GM21576 (cell line): ENCODE measurements around the gene TRAK1.
A peak's percentile ranks its signal among the peaks of the same experiment; 100 is the strongest.

ENCODE experiments used
- ATAC-seq: cut with Tn5 transposase; IDR thresholded peaks from one replicate; pipeline ENCODE4 v1.9.1; 2021; ENCODE audit warnings: mild to moderate bottlenecking, moderate library complexity; ENCODE audit not compliant: unreplicated experiment

Gene TRAK1

GRCh38 chr3:42149975-42150374, 58.8 kb downstream of the TRAK1 start:
- ATAC-seq = no peak

DNA sequence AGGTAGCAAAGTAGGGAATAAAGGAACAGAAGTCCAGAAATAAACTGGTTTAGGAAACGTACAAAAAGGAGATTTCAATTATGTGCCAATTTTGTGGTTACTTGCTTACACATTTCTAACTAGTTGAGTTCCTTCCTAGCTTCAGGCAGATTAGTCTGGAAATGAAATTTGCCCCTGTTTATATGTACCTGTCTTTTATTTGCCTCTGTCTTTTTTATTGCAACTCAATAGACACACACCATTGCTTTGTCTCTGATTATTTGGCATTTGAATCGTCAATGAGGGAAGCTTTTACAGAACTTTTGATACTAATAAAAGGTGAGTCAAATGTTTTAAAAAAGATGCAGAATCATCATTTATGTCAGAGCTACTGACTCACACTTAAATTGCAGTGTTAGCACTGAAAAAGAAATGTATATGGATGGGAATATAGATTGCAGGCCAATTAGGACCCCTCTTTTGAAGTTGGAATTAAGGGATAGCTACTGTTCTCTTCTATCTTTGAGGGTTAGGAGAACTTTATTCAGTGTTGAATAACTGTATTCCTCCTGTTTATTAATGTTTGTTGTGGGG, 60.5 kb downstream of the TRAK1 start:
- ATAC-seq = no peak

GRCh38 chr3:42152193-42152592, 61.0 kb downstream of the TRAK1 start:
- no peak for ATAC-seq

- ATAC-seq = no peak
Measured at GRCh38 chr3:42153039-42153438, 61.9 kb downstream of the TRAK1 start.

- ATAC-seq = no peak
Measured at GRCh38 chr3:42157540-42158538, 66.7 kb downstream of the TRAK1 start.

- no peak for ATAC-seq
Measured at GRCh38 chr3:42159147-42159546, 68.0 kb downstream of the TRAK1 start.

GRCh38 chr3:42159706-42160472, 68.7 kb downstream of the TRAK1 start:
- peak; percentile 83 for ATAC-seq

GRCh38 chr3:42161050-42161935, 70.1 kb downstream of the TRAK1 start:
- ATAC-seq = no peak

- no peak for ATAC-seq
Measured at GRCh38 chr3:42162462-42162861, 71.3 kb downstream of the TRAK1 start.

DNA sequence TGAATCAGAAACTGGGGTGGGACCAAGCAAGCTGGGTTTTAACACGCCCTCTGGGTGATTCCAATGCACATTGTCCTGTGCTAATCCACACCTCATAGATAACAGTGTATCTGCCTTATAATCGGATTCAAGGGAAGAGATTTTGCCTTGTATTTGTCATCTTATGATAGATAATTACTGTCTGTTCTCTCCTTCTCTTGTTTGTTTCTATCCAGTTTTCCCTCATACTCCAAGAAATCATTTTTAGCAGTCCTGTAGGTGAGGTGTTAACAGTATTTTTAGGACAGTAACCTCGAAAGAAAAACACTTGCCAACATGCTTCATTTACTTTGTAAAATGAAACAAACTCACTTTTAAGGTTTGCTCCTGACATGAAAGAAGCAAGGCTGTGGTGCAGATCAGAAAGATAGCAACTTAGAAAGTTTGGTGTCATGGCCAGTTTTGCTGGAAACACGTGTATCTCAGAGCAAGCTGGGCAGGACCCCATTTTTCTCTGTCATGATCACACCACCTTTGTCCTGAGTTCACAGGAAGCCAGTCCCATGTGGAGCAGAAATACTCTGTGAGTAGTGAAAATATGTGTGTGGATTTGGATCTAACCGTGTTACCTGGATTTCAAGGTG, 72.6 kb downstream of the TRAK1 start:
- no peak for ATAC-seq

DNA sequence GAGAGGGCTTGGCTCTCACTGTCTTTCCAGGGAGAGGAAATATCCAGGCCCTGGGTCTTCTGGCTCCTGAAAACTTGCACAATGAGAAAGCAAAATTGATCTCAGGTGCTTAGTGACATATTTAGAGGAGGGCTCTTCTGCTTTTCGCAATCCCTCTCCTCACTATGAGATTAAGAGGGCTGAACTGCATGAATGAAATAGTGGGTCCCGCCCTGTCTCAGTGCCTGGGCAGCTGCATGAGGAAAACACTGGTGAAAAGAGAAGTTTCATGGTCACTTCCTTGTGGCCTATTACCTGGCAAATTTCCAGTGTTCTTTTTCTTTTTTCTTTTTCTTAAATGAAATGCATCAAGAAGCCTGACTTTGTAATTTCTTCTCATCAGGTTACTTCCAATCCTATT, 73.5 kb downstream of the TRAK1 start:
- ATAC-seq = no peak

GRCh38 chr3:42165211-42165610, 74.1 kb downstream of the TRAK1 start:
- ATAC-seq = no peak

GRCh38 chr3:42166214-42166613, 75.1 kb downstream of the TRAK1 start:
- no peak for ATAC-seq

- ATAC-seq = no peak
Measured at GRCh38 chr3:42166662-42167300, 75.6 kb downstream of the TRAK1 start.

DNA sequence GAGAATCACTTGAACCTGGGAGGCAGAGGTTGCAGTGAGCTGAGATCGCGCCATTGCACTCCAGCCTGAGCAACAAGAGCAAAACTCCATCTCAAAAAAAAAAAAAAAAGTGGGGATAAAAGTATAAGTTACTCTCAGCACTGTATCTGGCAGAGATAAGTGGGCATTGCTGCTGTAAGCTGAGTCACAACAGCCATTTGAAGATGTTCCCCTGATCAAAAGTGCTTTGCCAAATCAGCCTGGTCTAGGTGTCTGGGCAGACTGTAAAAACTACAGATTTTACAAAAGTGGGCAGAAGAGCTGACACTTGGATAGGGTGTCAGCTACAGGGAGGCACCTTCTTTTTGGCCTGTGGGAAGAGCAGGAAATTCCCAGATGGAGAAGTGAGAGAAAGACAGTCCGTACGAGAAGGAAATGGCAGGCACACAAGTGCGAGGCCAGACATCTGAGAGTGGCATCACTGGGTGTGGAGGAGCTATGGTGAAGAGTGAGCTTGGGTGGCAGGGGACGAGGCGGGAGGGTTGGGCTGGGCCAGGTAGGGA, 78.5 kb downstream of the TRAK1 start:
- no peak for ATAC-seq

DNA sequence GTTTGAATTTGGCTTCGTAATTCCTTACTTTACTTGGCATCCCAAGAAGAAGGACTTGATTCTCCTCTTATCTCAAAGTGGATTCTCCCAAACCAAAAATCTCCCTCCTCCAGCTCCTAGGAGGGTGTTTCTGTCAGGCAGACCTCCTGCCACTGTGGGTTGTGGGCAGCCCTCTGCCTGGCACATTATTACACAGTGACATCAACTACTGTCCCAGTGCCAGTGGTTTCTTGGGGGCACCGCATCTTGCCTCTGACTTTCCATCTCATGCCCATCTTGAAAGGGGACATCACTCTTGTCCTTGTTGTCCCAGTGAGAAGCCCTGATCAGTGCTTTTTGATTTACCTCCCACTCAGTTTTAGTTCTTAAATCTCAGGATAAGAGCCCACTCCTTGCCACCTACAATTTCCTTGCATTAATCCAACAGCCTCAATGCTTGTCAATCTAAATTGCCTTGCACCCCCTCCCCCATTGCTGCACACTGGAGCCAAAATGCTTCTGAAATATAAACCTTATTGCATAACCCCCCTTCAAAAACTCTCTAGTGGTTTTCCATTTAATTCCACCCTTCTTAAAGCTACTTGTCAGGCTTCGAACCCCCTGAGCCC, 81.0 kb downstream of the TRAK1 start:
- ATAC-seq = no peak

DNA sequence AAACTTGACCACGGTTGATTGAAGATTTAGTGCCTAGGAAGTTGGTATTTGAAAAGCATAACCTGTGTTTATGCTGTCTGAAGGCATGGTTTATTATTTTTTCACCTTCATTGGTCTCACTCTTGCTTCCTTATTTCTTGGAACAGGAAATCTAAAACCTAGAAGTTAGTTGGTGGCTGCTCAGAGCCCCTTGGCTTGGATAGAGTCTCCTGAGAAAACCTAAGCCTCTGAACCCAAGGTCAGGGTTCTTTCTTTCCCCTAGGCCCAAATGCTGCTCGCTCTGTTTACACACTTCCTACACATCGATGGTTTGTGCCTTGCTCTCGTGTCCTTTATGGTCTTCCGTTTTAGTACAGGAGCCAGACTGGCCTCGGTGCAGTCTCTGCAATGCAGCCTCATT, 82.2 kb downstream of the TRAK1 start:
- no peak for ATAC-seq

GRCh38 chr3:42174679-42175385, 83.7 kb downstream of the TRAK1 start:
- ATAC-seq = no peak
